Astrocyte of the spinal cord (primary cell): ENCODE results near the gene PLA2G4B.
A peak's percentile ranks its signal among the peaks of the same experiment; 100 is the strongest.

Experiments
- DNase-seq: peaks from one replicate; pipeline ENCODE4 v3.0.0; 2011; ENCODE audit warnings: low read depth, low spot score
- H3K4me3 ChIP-seq: 2 replicates; pipeline ENCODE4 v1.5.1; 2011; ENCODE audit warnings: low read depth, mild to moderate bottlenecking, low read length, moderate library complexity
- CTCF ChIP-seq: IDR thresholded peaks from 2 replicates; pipeline ENCODE4 v1.5.1; 2012; ENCODE audit warnings: low read depth, mild to moderate bottlenecking, low read length, inconsistent platforms
- in situ Hi-C: cut with HindIII; loops from 2 replicates; pipeline ENCODE4 v1.10.0; 2017; ENCODE audit warnings: low sequenced_read_pairs

Gene PLA2G4B

GRCh38 chr15:41798607-41799487 is 39.8 kb upstream of the PLA2G4B start:
- TF ChIP-seq CTCF: no peak
- in situ Hi-C loops: no loop called here

GRCh38 chr15:41799488-41799805 is 39.2 kb upstream of the PLA2G4B start:
- H3K4me3 ChIP-seq: no peak overlapping the region
- no peak for TF ChIP-seq CTCF
- in situ Hi-C loops: no loop called here
- DNase-seq: no peak

More at GRCh38 chr15:41798607-41799487, 39.8 kb upstream of the PLA2G4B start:
- DNase-seq: no peak
- H3K4me3 ChIP-seq: no peak overlapping the region

- DNase-seq: no peak
- H3K4me3 ChIP-seq: no peak overlapping the region
- in situ Hi-C loops: no loop called here
- TF ChIP-seq CTCF: no peak
These were observed 37.5 kb upstream of the PLA2G4B start for GRCh38 chr15:41801185-41801584.

GRCh38 chr15:41801850-41802455 is 36.7 kb upstream of the PLA2G4B start:
- no peak for TF ChIP-seq CTCF
- peak; percentile 50 for DNase-seq
- no peak overlapping the region for H3K4me3 ChIP-seq
- in situ Hi-C loops: no loop called here

GRCh38 chr15:41804361-41804760 is 34.3 kb upstream of the PLA2G4B start:
- no peak for TF ChIP-seq CTCF
- no peak for DNase-seq
- in situ Hi-C loops: no loop called here
- no peak overlapping the region for H3K4me3 ChIP-seq

GRCh38 chr15:41804916-41805666 is 33.6 kb upstream of the PLA2G4B start:
- in situ Hi-C loops: no loop called here
- TF ChIP-seq CTCF: no peak
- no peak overlapping the region for H3K4me3 ChIP-seq
- DNase-seq: peak; percentile 22
